Heart left ventricle (tissue), 16 donors: Measurements from ENCODE around the gene OR2L13. TPM values are rescaled to one million over a fixed set of nuclear protein-coding genes. Genes with fewer than 3 reads are reported as not detected.

ENCODE experiments used
- ATAC-seq, 4 donors: fragments of 200-7000 bp; cut with Tn5 transposase; one replicate each; pipeline ENCODE4 v1.9.1; 2020 to 2022; ENCODE audit warnings: moderate library complexity in 4 of 4, mild to moderate bottlenecking in 3 of 4, moderate number of reproducible peaks in 1 of 4
- DNase-seq, 5 donors: peaks; one replicate each; pipeline ENCODE4 v3.0.0-alpha.2; 2020
- H3K27ac ChIP-seq, 12 donors: fragments of 200-600 bp; sonication (generic) in 4 of 12; one replicate each; pipeline versions ENCODE4 v1.5.0 to v1.8.0; 2016 to 2022; ENCODE audit warnings: mild to moderate bottlenecking in 2 of 12
- H3K27me3 ChIP-seq, 9 donors: fragments of 200-600 bp; sonication (generic) in 2 of 9; one replicate each; pipeline versions ENCODE4 v1.5.1 to v1.8.0; 2016 to 2022; ENCODE audit warnings: mild to moderate bottlenecking in 3 of 9
- H3K36me3 ChIP-seq, 9 donors: fragments of 200-600 bp; sonication (generic) in 2 of 9; one replicate each; pipeline versions ENCODE4 v1.5.0 to v1.8.0; 2018 to 2022; ENCODE audit warnings: mild to moderate bottlenecking in 2 of 9
- H3K4me1 ChIP-seq, 12 donors: fragments of 200-600 bp; sonication (generic) in 4 of 12; one replicate each; pipeline versions ENCODE4 v1.5.0 to v1.8.0; 2016 to 2022; ENCODE audit warnings: mild to moderate bottlenecking in 3 of 12
- H3K4me3 ChIP-seq, 12 donors: fragments of 200-600 bp; sonication (generic) in 4 of 12; one replicate each; pipeline versions ENCODE4 v1.5.0 to v1.8.0; 2017 to 2022; ENCODE audit warnings: mild to moderate bottlenecking in 9 of 12, moderate library complexity in 4 of 12
- H3K9me3 ChIP-seq, 12 donors: fragments of 200-600 bp; sonication (generic) in 4 of 12; one replicate each; pipeline versions ENCODE4 v1.5.0 to v1.8.0; 2016 to 2022; ENCODE audit warnings: mild to moderate bottlenecking in 1 of 12
- CTCF ChIP-seq, 12 donors: fragments of 200-600 bp; sonication (generic) in 4 of 12; IDR thresholded peaks; one replicate each; pipeline versions ENCODE4 v1.5.0 to v1.8.0; 2018 to 2022; ENCODE audit warnings: antibody characterized with exemption in 12 of 12, mild to moderate bottlenecking in 5 of 12
- POLR2A ChIP-seq, 2 donors: fragments of 450-650 bp; IDR thresholded peaks; one replicate each; pipeline ENCODE4 v1.6.1; 2017; ENCODE audit warnings: antibody characterized with exemption in 2 of 2, mild to moderate bottlenecking in 2 of 2, moderate library complexity in 2 of 2
- WGBS, 4 donors: extraction: QIAGEN DNeasy Blood & Tissue Kit in 2 of 4; methylation state at CpG; one replicate each; pipeline versions ENCODE4 v1.1.5 to v1.1.7; 2013 to 2018; 5-methylcytosine and 5-hydroxymethylcytosine counted together
- intact Hi-C, 10 donors: fragments of 100-400 bp; cut with DNase I; formaldehyde crosslinking; loops; one replicate each; pipeline versions ENCODE4 v1.11.1 to v1.14.2; 2022
- polyA plus RNA-seq, 2 donors: library from polyadenylated mRNA; stranded (reverse); fragments of 200-250 nt; gene quantifications; one replicate each; pipeline ENCODE4 v1.2.3, GENCODE V29; 2013
- total RNA-seq, 9 donors: library from RNA; depleted of rRNA in 2 of 9; stranded (reverse); fragments of >200 nt in 2 of 9; fragmentation: NEBNext Ultra II Directional in 3 of 9; extraction: Animal tissue kit (Norgen Biotek cat#: 25700) in 3 of 9; gene quantifications; one replicate each; pipeline versions ENCODE4 v1.1.0 to v1.2.4, GENCODE V29; 2016 to 2023
- donor health status: ischemic (EF 13 %, LVEDD 7.1; RV severe dilation, severe dysfunction).
- donor health status: healthy with polysubstance abuse.
- donor health status: DM: no; HTN: yes; CAD: no.
- donor health status: DM: no; HTN: no; CAD: no.
- donor health status: ischemic (EF 25% LVEDD 6.9; RV normal size, moderate dysfunction).
- donor health status: ischemic (EF 25% LVEDD 5.7; RV mildly dilated, moderate dysfunction).
- donor health status: healthy.
- donor health status: DM: yes; HTN: yes; CAD: no.
- donor health status: ischemic (EF 35%, LVEDD 5.7; RV mildly dilated, moderate dysfunction).
- donor health status: nonischemic (EF 11% LVEDD 7.7; RV severe dilation, severe dysfunction).
- donor health status: DM: yes; HTN: yes; CAD: no.
- donor health status: PGD.
- donor health status: ischemic (EF 29% LVEDD 5.4; RV normal size, mild dysfunction).
- donor health status: nonischemic (EF 23%, LVEDD 6.1; RV moderate dilation, normal function).

Gene OR2L13
- total and polyA plus RNA-seq, 11 donors = not detected

GRCh38 chr1:248127653-248128052, 32.7 kb downstream of the OR2L13 start:
- intact Hi-C loops = no loop called here
- 72 to 77% (median 75%) methylated on average over 5 of the region's 5 CpGs for whole genome bisulfite sequencing, 4 donors
- H3K4me1 ChIP-seq = no peaks in the 10 kb centered on the region
- no peak overlapping the region for H3K4me3 ChIP-seq
- TF ChIP-seq CTCF (IDR thresholded peaks at IDR 0.05) = no peak
- no peaks in the 10 kb centered on the region for H3K36me3 ChIP-seq
- H3K27ac ChIP-seq = no peak overlapping the region
- H3K9me3 ChIP-seq = peaks cover 0 to 34% (median under 1%) of the 10 kb centered on the region in 12 donors
- ATAC-seq (no peak), DNase-seq (no peak)
- no peaks in the 10 kb centered on the region for H3K27me3 ChIP-seq

- no peak for DNase-seq
- Histone ChIP-seq H3K9me3 (peaks cover 0 to 14% (median 4%) of the 10 kb centered on the region in 12 donors), H3K36me3 (no peaks in the 10 kb centered on the region), H3K27me3 (no peaks in the 10 kb centered on the region), H3K4me1 (no peaks in the 10 kb centered on the region), H3K4me3 (no peak overlapping the region), H3K27ac (no peak overlapping the region)
- ATAC-seq = no peak
- intact Hi-C loops = loop anchor here in 1 of 10 donors (2.0 kb wide), 1 partner anchor 14 kb away; no protein-coding TSS in a partner anchor
- TF ChIP-seq POLR2A (IDR thresholded peaks at IDR 0.05) = no peak
- no peak for TF ChIP-seq CTCF (IDR thresholded peaks at IDR 0.05)
- WGBS, 4 donors = 61 to 84% (median 67%) methylated on average over 15 to 21 of the region's 21 CpGs
Observed at GRCh38 chr1:248136811-248137210, 41.8 kb downstream of the OR2L13 start.

- 58 to 70% (median 61%) methylated on average over 1 of the region's 1 CpG for WGBS, 4 donors
- Histone ChIP-seq H3K4me1 (no peaks in the 10 kb centered on the region), H3K4me3 (no peak overlapping the region), H3K27ac (no peak overlapping the region), H3K9me3 (peaks cover 0 to 6% (median 0%) of the 10 kb centered on the region in 12 donors), H3K36me3 (no peaks in the 10 kb centered on the region), H3K27me3 (no peaks in the 10 kb centered on the region)
- DNase-seq (no peak), ATAC-seq (no peak)
- TF ChIP-seq CTCF (IDR thresholded peaks at IDR 0.05) (no peak), POLR2A (IDR thresholded peaks at IDR 0.05) (no peak)
- intact Hi-C loops = no loop called here
Observed at GRCh38 chr1:248140846-248141245, 45.9 kb downstream of the OR2L13 start.

- ATAC-seq = no peak
- intact Hi-C loops = no loop called here
- WGBS, 4 donors = 31 to 38% (median 34%) methylated on average over 1 of the region's 1 CpG
Observed at GRCh38 chr1:248143311-248143710, 48.3 kb downstream of the OR2L13 start.

More at GRCh38 chr1:248143311-248143710, 48.3 kb downstream of the OR2L13 start:
- no peaks in the 10 kb centered on the region for H3K36me3 ChIP-seq
- no peak overlapping the region for H3K27ac ChIP-seq
- TF ChIP-seq POLR2A (IDR thresholded peaks at IDR 0.05) (no peak), CTCF (IDR thresholded peaks at IDR 0.05) (no peak)
- peaks cover 0 to 21% (median 4%) of the 10 kb centered on the region in 12 donors for H3K9me3 ChIP-seq
- no peaks in the 10 kb centered on the region for H3K4me1 ChIP-seq
- no peaks in the 10 kb centered on the region for H3K27me3 ChIP-seq
- no peak overlapping the region for H3K4me3 ChIP-seq
- DNase-seq = no peak
